HPDE6-E6E7 (cell line): ENCODE measurements around the gene HINT3.
"Not testable (repeated sequence)": the region's sequence is repeated elsewhere in the genome, so short reads cannot be mapped to it uniquely, and the experiment has no call there.

Experiments used
- DNase-seq: peaks from one replicate; pipeline ENCODE4 v3.0.0; 2011; ENCODE audit warnings: missing footprints; ENCODE audit errors: extremely low spot score

Gene HINT3

DNA sequence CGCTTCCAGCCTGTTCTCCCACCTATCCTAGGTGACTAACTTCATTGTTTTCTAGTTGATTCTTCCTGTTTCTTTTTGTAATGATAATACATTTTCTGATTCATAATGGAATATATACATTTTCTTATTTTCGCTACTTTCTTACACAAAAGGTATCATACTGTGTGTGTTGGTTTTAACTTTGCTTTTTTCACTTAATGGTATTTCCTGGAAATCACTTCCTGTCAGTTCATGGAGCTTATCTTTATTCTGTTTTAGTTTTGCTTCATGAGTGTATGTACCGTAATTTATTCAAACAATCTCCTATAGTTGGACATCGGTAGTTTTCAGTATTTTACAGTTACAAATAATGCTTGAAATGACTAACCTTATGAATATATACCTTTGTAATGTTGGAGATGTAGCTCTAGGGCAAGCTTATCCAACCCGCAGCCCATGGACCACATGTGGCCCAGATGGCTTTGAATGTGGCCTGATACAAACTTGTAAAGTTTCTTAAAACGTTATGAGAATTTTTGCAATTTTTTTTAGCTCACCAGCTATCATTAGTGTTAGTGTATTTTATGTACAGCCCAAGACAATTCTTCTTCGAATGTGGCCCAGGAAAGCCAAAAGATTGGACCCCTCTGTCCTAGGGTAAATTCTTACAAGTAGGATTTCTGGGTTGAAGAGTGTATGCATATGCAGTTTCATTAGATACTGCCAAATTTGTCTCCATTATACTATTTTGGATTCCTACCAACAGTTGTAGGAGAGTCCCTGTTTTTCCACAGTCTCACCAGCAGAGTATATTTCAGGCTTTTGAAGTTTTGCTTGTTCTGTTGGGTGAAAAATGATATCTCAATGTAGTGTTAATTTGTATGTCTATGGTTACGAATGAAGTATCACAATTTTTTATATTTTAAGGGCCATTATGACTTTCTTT is 46.4 kb downstream of the HINT3 start:
- no peak for DNase-seq

DNA sequence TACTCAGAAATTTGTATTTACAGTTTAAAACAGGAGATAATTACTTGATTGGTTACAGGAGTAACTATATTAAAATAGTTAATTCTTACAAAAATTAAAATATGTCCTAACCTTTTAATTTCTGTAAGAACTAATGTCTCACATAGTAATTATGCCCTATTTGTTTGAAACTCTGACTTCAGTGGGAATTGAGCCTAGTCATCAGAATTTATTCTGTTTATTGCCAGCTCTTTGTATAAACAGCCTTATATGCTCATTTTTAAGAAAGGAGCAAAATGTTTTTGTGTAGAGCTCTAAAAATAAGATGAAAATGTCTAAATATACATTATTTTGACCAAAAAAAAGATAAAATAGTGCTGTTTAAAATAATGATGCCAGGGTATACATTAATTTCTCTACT is 51.2 kb downstream of the HINT3 start:
- no peak for DNase-seq

DNA sequence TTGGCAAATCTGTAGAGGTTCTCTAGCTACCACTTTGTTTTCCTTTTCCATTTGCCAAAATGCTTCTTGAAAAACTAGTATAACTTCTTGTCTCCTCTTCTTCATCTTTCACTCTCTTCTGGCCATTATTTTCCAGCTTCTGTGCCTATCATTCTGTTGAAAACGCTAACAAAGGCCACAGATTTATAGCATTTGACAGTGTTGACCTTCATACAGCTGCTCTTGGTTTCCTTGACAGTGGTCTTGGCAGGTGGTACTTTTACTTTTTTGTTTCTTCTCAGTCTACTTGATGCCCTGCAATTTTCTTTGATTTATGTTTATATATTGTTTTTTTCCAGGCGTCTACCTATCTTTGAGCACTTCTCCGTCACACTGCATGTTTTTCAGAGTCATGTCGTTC is 53.5 kb downstream of the HINT3 start:
- no peak for DNase-seq

DNA sequence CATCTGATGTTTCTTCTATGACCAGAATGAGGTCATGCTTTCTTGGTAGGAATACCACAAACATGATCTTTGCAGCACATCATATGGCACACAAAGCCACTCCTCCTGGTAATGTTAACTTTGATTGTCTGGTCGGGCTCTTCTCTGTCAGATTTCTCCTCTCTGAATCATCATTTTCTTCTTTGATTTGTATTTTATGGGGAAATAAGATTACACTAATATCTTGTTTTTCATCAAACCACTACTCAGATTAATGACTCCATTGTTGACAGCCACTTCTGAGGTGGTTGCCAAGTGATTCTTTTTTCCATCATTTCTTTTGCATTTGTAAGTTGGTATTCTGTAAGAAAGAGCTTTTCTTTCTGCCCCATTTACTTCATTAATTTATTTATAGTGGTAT is 59.3 kb downstream of the HINT3 start:
- DNase-seq, result no peak

DNA sequence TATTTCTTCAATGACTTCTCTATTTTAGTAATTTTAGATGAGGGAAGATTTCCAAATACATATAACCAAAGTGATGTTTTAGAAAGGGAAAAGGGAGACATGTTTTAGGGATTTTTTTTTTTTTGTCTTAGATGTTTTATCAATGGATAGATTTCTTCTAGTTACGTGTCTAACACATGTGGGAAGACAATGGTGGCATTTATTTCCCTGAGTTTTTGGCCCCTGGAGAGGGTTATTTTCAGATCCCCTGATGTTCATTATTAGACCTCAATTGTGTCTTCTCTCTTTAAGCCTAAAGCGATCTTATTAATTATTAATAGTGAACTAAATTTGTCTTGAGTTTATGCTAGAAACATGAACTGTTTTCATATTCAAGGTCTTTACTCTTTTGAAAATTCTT is 60.0 kb downstream of the HINT3 start:
- no peak for DNase-seq

DNA sequence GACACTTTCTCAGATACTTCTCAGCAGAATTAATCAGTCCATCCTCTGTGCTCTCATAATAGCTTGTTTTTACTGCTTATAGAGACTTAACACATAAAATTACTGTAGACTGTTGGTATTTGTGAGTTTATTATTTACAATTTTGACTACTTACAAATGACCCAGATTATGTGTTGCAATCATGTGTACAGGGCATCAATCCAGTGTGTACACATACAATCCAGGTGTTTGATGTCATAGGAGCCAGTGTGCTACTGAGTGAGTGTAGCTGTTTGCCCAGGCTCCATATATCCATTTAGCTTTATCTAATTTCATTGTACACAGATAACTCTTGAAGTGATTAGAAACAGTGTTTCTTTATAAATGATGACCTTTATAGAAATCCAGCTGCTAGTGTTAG is 61.1 kb downstream of the HINT3 start:
- no peak for DNase-seq

DNA sequence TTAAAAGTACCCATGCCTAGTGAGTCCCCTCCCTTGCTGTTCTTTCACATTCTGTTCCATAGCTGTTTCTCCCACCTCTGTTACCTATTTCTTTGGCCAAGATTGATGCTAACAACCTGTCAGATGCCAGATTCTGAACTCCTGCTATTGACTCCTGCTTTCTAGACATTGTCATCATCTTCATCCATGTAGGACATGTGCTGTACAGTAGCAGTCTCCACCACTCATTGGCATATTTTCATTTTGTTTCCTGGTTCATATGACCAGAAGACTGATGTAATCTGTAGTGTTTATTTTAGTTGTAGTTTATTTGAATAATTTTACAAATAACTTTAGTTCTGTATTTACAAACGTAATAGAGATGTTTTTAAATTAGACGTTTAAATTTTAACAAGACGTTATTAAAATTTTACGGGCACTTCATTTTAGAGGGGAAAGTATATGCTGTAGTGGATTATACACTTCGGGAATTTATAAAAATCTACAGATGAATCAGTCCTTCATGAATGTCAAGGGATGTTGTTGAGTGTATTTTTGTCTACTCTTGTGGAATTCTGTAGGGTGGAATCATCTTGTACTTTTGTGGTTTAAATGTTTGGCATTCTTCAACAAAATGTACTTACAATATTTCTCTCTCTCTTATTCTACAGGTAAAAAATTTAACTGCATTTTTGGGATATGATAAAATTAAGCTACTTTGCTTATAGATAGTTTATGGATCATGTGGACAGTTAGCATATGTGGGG is 63.9 kb downstream of the HINT3 start:
- no peak for DNase-seq

DNA sequence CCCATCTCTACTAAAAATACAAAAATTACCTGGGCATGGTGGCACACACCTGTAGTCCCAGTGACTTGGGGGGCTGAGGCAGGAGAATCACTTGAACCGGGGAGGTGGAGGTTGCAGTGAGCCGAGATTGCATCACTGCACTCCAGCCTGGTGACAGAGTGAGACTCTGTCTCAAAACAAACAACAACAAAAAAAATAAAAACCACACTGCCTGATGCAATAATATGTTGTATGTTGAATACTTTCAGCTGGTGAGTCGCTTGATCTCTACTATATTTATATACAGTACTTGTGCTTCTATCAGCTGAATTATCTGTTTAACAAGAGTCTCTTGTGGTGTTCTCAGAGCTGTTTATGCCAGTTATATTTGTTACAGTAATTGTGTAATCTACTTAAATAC is 66.9 kb downstream of the HINT3 start:
- DNase-seq, result not testable (repeated sequence)

DNA sequence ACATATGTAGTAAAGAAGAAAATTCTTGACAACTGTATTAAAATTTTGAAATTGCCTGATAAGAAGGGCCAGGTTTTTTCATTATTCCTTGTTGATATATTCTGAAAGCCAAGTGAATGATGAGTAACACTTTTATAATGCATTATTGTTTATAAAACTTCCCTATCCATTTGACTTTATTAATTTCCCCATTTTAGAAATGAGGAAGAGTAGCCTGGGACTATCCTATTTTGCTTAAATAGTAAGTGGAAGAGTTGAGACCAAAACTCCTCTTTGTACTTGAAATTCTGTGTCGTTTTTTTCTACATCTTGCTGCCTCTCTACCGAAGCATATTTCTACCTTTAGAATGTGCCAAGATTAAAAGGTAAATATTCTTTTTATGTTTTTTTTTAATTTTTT is 69.4 kb downstream of the HINT3 start:
- DNase-seq, result no peak

DNA sequence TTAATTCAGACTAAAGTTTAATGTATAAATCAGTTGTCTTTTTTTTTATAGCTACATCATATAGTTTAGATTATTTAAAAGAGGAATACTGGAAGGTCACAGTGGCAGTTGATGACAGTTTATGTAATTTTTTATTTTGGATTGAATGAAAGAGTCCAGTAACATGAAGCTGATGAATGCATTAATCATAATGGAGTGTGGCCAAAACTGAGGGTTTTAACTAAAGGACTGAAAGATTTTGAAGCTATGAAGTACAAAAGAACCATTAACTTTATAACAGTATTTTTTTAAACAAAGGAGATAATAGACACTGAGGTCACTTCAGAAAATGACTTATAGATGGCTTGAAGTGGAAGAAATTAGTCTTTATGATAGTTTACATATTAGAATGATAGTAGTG is 71.0 kb downstream of the HINT3 start:
- DNase-seq, result no peak
